GM12865 (cell line): ENCODE results near the gene TIMM10B.

ENCODE experiments used
- DNase-seq: peaks from one replicate; pipeline ENCODE4 v3.0.0; 2010; ENCODE audit warnings: low read depth
- H3K4me3 ChIP-seq: 2 replicates; pipeline ENCODE4 v1.5.1; 2011; ENCODE audit warnings: mild to moderate bottlenecking, low read depth, low read length, control low read depth
- TF ChIP-seq, protein P1 (sequence below): IDR thresholded peaks from 2 replicates; pipeline ENCODE4 v1.5.1; 2011; ENCODE audit warnings: low read length, control low read depth, low read depth, inconsistent platforms; ENCODE audit not compliant: insufficient read depth; ENCODE audit errors: missing control alignments

TIMM10B gene

DNA sequence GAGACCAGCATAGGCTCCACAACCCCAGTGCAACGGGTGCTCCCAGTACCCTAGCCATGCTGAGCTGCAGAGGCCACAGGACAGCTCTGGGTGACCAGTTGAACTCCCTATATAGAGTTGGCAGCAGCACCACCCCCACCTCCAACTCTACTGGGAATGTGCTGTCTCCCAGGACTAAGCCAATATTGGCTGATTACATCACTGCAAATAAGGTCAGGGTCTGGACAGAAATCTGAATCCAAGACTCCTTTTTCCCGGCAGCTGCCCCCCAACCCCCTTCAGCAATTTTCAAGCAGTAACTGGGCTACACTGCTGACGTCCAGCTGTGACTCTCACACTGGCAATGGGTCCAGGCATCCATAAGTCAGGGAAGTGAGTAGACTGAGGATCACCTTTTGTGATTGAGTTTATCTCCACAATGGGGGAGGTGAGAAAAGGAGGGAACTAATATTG is 40.4 kb upstream of the TIMM10B start, which contains the start of gene HPX:
TSS of gene HPX (minus strand) at position 82 of the 453 bp plus-strand sequence. CDS start at position 58, 24 bp downstream.
- no peak for DNase-seq
- TF ChIP-seq, protein P1, sequence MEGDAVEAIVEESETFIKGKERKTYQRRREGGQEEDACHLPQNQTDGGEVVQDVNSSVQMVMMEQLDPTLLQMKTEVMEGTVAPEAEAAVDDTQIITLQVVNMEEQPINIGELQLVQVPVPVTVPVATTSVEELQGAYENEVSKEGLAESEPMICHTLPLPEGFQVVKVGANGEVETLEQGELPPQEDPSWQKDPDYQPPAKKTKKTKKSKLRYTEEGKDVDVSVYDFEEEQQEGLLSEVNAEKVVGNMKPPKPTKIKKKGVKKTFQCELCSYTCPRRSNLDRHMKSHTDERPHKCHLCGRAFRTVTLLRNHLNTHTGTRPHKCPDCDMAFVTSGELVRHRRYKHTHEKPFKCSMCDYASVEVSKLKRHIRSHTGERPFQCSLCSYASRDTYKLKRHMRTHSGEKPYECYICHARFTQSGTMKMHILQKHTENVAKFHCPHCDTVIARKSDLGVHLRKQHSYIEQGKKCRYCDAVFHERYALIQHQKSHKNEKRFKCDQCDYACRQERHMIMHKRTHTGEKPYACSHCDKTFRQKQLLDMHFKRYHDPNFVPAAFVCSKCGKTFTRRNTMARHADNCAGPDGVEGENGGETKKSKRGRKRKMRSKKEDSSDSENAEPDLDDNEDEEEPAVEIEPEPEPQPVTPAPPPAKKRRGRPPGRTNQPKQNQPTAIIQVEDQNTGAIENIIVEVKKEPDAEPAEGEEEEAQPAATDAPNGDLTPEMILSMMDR = no peak
- H3K4me3 ChIP-seq = no peak within 1 kb of the TSS

DNA sequence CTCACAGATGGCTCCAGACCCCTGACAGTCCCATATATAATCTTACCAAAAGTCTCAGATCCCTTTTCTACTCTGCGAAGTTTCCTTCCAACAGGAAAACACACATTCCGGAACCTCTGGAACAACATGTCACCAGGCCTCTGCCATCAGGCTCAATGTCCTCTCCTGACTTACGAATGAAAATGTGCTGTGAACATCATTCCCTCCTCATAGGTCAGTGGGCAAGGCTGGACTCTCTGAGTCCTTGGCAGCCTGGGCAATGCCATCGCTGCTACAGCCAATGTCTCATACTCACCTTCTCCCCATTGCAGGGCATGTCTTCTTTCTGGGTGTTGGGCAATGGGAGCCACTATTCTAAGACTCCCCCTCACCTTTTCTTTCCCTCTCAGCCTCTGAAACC is 38.9 kb upstream of the TIMM10B start:
- TF ChIP-seq, protein P1 = no peak
- DNase-seq = no peak
- no peak overlapping the region for H3K4me3 ChIP-seq

DNA sequence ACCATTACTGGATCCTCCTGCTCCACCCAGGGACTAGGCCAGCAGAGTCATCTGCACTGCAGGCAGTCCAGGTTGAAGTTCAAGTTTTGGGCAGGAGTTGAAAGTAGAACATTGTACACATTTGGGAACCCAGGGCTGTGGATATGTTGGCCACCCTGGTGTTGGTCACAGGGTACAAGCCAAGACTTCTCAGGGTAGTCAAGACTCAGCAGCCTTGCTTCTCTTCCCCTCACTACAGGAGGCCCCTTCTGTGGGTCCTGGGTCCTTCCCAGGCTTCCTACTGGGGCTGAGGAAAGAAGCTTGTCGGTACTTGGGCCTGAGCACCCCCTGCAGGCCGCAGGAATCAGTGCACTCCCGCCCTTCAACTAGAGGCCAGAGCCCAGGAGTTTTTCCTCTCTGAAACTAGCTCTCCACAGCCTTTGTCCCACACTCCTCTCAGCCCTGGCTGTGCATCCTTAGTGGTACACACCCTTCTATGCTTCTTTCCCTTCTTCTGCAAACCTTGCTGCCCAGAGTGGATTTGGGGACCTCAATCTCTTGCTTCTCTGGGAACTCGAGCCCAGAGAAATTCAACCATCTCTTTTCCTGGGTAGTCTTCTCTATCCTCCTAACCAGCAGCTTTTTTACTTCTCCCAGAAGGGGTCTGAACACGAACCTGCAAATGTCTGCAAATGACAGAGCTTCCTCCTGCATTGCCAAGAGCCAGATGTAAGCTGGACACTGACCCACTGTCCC is 37.9 kb upstream of the TIMM10B start:
- peak; percentile 63 for DNase-seq
- no peak overlapping the region for H3K4me3 ChIP-seq
- TF ChIP-seq, protein P1 = peak; percentile 95

DNA sequence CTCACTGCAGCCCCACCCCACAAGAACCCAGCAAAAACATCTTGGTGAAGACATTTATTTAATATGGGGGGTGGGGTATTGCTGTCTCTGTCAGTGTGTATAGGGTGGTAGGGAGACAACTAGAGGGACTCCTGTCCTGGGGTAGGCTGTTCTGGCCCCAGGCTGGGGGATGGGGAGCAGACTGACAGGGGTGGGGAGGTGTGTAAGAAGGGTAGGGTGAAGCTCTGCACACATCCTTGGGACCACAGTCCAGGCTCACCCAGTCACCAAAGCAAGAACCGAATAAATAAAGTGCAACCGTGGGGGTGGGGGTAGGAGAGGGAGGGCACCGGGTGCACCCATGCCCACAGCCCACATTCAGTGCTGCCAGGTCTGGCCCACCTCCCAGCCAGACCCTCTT is 32.7 kb upstream of the TIMM10B start:
- no peak overlapping the region for H3K4me3 ChIP-seq
- no peak for DNase-seq
- TF ChIP-seq, protein P1 = no peak

DNA sequence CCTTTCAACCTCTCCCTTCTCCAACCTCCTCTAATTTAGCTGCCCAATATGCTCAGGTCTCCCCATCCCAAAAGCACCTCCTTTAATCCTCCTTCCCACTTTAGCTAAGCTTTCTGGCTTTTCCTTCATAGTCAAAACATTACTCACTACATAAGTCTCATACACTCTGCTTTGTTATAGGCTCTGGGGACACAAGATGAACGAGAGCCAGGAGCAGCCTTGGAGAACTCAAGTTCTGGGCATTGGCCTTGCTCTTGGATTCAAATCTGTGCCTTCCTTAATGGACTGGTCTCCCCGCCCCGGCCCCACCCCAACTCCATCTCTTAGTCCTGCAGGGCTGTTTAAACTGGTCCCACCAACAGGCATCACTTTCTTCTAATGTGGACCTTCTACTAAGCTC is 29.1 kb upstream of the TIMM10B start:
- DNase-seq = no peak
- TF ChIP-seq, protein P1 = no peak
- no peak overlapping the region for H3K4me3 ChIP-seq

DNA sequence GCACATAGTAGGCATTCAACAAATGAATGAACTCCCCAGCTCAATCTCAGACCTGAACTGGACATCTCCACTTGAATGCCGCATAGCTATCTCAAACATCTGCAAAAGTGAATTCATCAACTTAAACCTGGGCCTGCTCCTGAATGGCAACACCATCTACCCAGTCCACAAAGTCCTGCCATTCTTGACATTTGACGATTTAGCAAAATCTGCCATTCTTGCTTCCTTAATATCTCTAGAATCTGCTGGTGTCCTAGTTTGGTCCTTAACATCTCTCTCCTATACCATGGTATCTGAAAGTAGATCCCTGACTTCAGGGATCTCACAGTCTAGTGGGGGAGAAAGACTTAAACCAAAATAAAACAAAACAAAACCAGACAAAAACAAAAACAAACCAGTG is 28.1 kb upstream of the TIMM10B start:
- no peak overlapping the region for H3K4me3 ChIP-seq
- DNase-seq = no peak
- TF ChIP-seq, protein P1 = no peak

DNA sequence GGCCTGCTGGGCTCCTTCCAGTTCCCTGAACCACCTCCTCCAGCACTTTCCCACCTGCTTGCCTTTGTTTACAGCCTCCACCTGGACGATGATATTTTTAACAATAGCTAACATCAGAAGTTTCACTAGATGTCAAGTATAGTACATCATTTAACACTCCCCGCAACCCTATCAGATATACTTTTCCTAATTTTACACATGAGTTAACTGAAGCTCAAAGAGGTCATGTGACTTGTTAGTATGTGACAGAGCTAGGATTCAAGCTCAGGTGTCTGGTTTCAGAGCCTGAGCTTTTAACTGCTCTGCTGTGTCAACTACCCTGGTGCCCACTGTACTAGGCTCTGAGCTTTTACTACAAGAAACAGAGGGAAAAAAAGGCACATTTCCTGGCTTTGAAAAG is 26.2 kb upstream of the TIMM10B start:
- no peak for DNase-seq
- TF ChIP-seq, protein P1 = no peak
- no peak overlapping the region for H3K4me3 ChIP-seq
